M059J (cell line): ENCODE results near the gene RIPOR3. TPM values are rescaled to one million over a fixed set of nuclear protein-coding genes. Genes with fewer than 3 reads are reported as not detected.
A peak's percentile ranks its signal among the peaks of the same experiment; 100 is the strongest.
"Not testable (repeated sequence)": the region's sequence is repeated elsewhere in the genome, so short reads cannot be mapped to it uniquely, and the experiment has no call there.

Experiments
- DNase-seq: peaks from one replicate; pipeline ENCODE4 v3.0.0-alpha.2; 2012; ENCODE audit warnings: low read depth
- total RNA-seq: library from RNA; depleted of rRNA; stranded (reverse); fragments of >200 nt; shearing (Covaris generic); gene quantifications from 2 replicates; pipeline ENCODE4 v1.2.3, GENCODE V29; 2014

RIPOR3 gene
- total RNA-seq, 1 experiment from 2014 or later, result 1.5 TPM

GRCh38 chr20:50632236-50632635, 59.1 kb downstream of the RIPOR3 start:
- no peak for DNase-seq

GRCh38 chr20:50630578-50631263, 60.6 kb downstream of the RIPOR3 start:
- no peak for DNase-seq

GRCh38 chr20:50629670-50630045, 61.7 kb downstream of the RIPOR3 start:
- DNase-seq, result no peak

- no peak for DNase-seq
These were observed 62.3 kb downstream of the RIPOR3 start for GRCh38 chr20:50628853-50629669.

GRCh38 chr20:50628332-50628731, 63.0 kb downstream of the RIPOR3 start:
- DNase-seq, result no peak

GRCh38 chr20:50627747-50628146, 63.6 kb downstream of the RIPOR3 start:
- DNase-seq, result no peak

- peak; percentile 47 for DNase-seq
These were observed 65.2 kb downstream of the RIPOR3 start for GRCh38 chr20:50625986-50626677.

GRCh38 chr20:50624351-50625016, 66.9 kb downstream of the RIPOR3 start:
- DNase-seq, result no peak

GRCh38 chr20:50621068-50621665, 70.2 kb downstream of the RIPOR3 start:
- no peak for DNase-seq

- not testable (repeated sequence) for DNase-seq
These were observed 70.9 kb downstream of the RIPOR3 start for GRCh38 chr20:50620459-50620858.

GRCh38 chr20:50618537-50618936, 72.8 kb downstream of the RIPOR3 start:
- peak; percentile 39 for DNase-seq

GRCh38 chr20:50617022-50617421, 74.3 kb downstream of the RIPOR3 start:
- DNase-seq, result no peak

GRCh38 chr20:50615407-50615806, 75.9 kb downstream of the RIPOR3 start:
- no peak for DNase-seq

- DNase-seq, result no peak
These were observed 77.7 kb downstream of the RIPOR3 start for GRCh38 chr20:50613438-50614169.

- DNase-seq, result no peak
These were observed 80.1 kb downstream of the RIPOR3 start for GRCh38 chr20:50611128-50611810.

- no peak for DNase-seq
These were observed 81.1 kb downstream of the RIPOR3 start for GRCh38 chr20:50610212-50610718.

GRCh38 chr20:50609438-50609989, 81.8 kb downstream of the RIPOR3 start:
- DNase-seq, result no peak

- no peak for DNase-seq
These were observed 82.6 kb downstream of the RIPOR3 start for GRCh38 chr20:50608750-50609104.

- DNase-seq, result no peak
These were observed 83.2 kb downstream of the RIPOR3 start for GRCh38 chr20:50607850-50608749.
